Measurements from ENCODE around the gene ZNF467. TPM values are rescaled to one million over a fixed set of nuclear protein-coding genes. Genes with fewer than 3 reads are reported as not detected.
A peak's percentile ranks its signal among the peaks of the same experiment; 100 is the strongest.

ZNF467 gene
- total RNA-seq, 2 donors from 2014 or later = 9.9 to 13.2 TPM

GRCh38 chr7:149753375-149754233 is 19.8 kb downstream of the ZNF467 start:
- no peaks in the 10 kb centered on the region for H3K9me3 ChIP-seq
- no peak overlapping the region for H3K27ac ChIP-seq
- peak; percentile 35 to 71 (median 56) for DNase-seq
- 50 to 53% methylated on average over 20 of the region's 20 CpGs for WGBS, 2 donors
- TF ChIP-seq POLR2A (IDR thresholded peaks at IDR 0.05) = no peak
- TF ChIP-seq, protein P1, sequence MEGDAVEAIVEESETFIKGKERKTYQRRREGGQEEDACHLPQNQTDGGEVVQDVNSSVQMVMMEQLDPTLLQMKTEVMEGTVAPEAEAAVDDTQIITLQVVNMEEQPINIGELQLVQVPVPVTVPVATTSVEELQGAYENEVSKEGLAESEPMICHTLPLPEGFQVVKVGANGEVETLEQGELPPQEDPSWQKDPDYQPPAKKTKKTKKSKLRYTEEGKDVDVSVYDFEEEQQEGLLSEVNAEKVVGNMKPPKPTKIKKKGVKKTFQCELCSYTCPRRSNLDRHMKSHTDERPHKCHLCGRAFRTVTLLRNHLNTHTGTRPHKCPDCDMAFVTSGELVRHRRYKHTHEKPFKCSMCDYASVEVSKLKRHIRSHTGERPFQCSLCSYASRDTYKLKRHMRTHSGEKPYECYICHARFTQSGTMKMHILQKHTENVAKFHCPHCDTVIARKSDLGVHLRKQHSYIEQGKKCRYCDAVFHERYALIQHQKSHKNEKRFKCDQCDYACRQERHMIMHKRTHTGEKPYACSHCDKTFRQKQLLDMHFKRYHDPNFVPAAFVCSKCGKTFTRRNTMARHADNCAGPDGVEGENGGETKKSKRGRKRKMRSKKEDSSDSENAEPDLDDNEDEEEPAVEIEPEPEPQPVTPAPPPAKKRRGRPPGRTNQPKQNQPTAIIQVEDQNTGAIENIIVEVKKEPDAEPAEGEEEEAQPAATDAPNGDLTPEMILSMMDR (IDR thresholded peaks at IDR 0.05) = peak; percentile 40 to 66 (median 51)
- intact Hi-C loops (cut with DNase I) = no loop called here
- peak; percentile 59 for ATAC-seq
- H3K36me3 ChIP-seq (replicated peaks in 1 of 2; ENCODE audit: insufficient read depth in 1 of 2, low read depth in 2 of 2) = no peaks in the 10 kb centered on the region
- H3K4me1 ChIP-seq = no peaks in the 10 kb centered on the region
- H3K4me3 ChIP-seq = no peak overlapping the region
- no peaks in the 10 kb centered on the region for H3K27me3 ChIP-seq

- DNase-seq (no peak), ATAC-seq (no peak)
- Histone ChIP-seq H3K36me3 (replicated peaks in 1 of 2; ENCODE audit: insufficient read depth in 1 of 2, low read depth in 2 of 2) (no peaks in the 10 kb centered on the region), H3K4me3 (no peak overlapping the region), H3K27me3 (no peaks in the 10 kb centered on the region), H3K9me3 (no peaks in the 10 kb centered on the region), H3K4me1 (no peaks in the 10 kb centered on the region), H3K27ac (no peak overlapping the region)
- intact Hi-C loops (cut with DNase I) = no loop called here
- no peak for TF ChIP-seq POLR2A (IDR thresholded peaks at IDR 0.05)
- TF ChIP-seq, protein P1 (IDR thresholded peaks at IDR 0.05) = no peak
- 71 to 76% methylated on average over 5 of the region's 5 CpGs for WGBS, 2 donors
Measured at GRCh38 chr7:149752646-149753045, 20.7 kb downstream of the ZNF467 start.

DNA sequence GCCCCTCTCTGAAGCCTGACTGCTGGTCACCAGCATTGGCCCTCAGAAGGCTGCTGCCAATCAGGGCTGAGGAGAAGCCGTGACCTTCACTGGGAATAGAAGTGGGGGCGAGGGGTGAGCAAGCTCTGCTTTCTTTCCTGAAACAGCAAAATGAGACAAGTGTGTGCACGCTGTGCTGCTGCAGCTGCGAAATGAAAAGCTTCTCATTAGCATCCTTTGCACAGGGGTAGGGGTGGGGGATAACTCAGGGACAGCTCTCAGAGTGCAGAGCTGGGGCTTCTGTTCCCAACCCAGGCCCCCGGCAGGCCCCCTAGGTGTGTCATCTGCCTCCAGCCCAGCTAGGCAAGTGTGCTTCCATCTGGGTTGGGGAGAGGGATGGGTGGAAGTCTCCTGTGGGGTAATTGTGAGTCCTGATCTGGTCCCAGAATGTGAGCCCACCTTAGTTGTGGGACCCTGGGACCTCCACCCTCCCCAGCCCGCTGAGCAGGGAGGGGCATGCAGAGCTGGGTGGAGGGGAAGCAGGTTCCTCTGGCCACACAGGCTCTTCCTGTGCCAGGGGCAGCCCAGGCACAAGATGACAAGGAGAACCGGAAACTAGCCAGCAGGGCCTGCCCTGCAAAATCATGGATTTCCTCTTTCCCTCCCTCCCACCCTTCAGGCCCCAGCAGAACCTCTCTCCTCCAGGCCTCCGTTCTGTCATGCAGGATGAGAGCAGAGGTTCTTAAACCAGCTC is 22.2 kb downstream of the ZNF467 start:
- H3K27me3 ChIP-seq = no peaks in the 10 kb centered on the region
- no peaks in the 10 kb centered on the region for H3K9me3 ChIP-seq
- TF ChIP-seq, protein P1 (IDR thresholded peaks at IDR 0.05) = no peak
- TF ChIP-seq POLR2A (IDR thresholded peaks at IDR 0.05) = no peak
- DNase-seq = no peak
- no peaks in the 10 kb centered on the region for H3K36me3 ChIP-seq (replicated peaks in 1 of 2; ENCODE audit: insufficient read depth in 1 of 2, low read depth in 2 of 2)
- no peak for ATAC-seq
- no peak overlapping the region for H3K4me3 ChIP-seq
- 65 to 73% methylated on average over 6 to 7 of the region's 8 CpGs for WGBS, 2 donors
- intact Hi-C loops (cut with DNase I) = no loop called here
- no peaks in the 10 kb centered on the region for H3K4me1 ChIP-seq
- H3K27ac ChIP-seq = no peak overlapping the region

DNA sequence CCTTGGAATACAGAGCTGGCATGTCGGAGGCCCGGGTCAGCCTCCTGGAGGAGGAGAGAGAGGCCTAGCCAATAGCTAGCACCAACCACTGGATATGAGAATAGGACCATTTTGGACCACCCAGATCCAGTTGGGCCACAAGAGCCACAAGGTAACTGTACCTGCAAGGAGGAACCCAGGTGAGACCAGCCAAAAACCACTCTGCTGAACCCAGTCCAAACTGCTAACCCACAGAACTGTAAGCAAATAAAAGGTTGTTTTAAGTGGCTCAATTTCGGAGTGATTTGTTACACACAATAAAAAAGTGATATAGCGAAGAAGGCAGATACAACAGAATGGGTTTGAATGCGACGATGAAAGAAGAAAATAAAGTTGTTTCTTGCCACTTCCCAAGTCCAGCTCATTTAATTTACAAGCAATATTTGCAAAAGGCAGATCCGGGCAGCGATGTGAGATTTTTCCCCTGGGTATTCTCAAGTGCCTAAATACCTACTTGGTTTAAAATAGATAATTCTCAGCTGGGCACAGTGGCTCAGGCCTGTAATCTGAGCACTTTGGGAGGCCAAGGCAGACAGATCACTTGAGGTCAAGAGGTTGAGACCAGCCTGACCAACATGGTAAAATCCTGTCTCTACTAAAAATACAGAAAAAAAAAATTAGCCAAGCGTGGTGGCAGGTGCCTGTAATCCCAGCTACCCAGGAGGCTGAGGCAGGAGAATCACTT is 23.1 kb downstream of the ZNF467 start:
- intact Hi-C loops (cut with DNase I) = no loop called here
- ATAC-seq (no peak), DNase-seq (no peak)
- Histone ChIP-seq H3K27me3 (no peaks in the 10 kb centered on the region), H3K27ac (no peak overlapping the region), H3K4me1 (no peaks in the 10 kb centered on the region), H3K9me3 (no peaks in the 10 kb centered on the region), H3K36me3 (replicated peaks in 1 of 2; ENCODE audit: insufficient read depth in 1 of 2, low read depth in 2 of 2) (no peaks in the 10 kb centered on the region), H3K4me3 (no peak overlapping the region)
- TF ChIP-seq, protein P1 (IDR thresholded peaks at IDR 0.05) = no peak
- WGBS, 2 donors = 93 to 97% methylated on average over 9 of the region's 9 CpGs

Data from body of pancreas (tissue), 4 donors.